SIG-M5 (cell line): ENCODE measurements around the gene COA8.

Experiments used
- DNase-seq: peaks from one replicate; lab custom pipeline; 2025; lab: John Stamatoyannopoulos, UW

The COA8 gene, protein sequence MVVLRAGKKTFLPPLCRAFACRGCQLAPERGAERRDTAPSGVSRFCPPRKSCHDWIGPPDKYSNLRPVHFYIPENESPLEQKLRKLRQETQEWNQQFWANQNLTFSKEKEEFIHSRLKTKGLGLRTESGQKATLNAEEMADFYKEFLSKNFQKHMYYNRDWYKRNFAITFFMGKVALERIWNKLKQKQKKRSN

DNA sequence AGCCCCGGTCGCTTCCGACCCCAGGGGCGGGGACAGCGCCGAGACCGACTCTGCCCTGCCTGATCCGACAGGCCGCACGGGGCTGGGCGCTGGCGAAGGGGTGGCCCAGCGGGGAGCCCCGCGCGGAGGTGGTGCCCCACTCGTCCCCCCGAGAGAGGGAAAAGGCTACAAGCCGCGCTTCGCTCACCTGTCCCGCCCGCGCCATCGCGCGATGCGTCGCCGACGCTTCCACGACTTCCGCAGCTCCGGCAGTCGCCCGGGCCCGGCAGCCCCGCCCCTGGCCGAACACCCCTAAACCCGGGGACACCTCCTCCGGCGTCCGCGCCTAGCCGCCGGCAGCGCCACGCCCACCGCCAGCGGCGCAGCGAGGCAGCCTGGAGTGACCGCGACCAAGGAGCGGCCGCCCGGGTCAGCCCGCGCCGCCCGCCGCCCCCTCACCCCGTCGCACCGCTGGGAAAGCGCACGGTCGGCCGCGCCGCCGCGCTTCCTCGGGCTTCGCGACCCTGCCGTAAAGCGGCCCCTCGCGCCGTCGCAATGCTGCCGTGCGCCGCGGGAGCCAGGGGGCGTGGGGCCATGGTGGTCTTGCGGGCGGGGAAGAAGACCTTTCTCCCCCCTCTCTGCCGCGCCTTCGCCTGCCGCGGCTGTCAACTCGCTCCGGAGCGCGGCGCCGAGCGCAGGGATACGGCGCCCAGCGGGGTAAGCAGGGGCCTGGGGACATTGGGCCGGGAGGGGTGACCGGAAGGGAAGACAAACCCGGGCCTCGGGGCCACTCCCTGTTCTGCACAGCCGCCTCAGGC lies at the start of gene COA8, which contains the start of gene BAG5:
Gene COA8 (plus strand): TSS at position 532 of the 797 bp plus-strand sequence. CDS start 42 bp downstream, at position 574.
Gene BAG5 (minus strand): TSS at position 229 of the 797 bp plus-strand sequence. CDS start 1,493 bp downstream, outside the sequence.
- no peak for DNase-seq

DNA sequence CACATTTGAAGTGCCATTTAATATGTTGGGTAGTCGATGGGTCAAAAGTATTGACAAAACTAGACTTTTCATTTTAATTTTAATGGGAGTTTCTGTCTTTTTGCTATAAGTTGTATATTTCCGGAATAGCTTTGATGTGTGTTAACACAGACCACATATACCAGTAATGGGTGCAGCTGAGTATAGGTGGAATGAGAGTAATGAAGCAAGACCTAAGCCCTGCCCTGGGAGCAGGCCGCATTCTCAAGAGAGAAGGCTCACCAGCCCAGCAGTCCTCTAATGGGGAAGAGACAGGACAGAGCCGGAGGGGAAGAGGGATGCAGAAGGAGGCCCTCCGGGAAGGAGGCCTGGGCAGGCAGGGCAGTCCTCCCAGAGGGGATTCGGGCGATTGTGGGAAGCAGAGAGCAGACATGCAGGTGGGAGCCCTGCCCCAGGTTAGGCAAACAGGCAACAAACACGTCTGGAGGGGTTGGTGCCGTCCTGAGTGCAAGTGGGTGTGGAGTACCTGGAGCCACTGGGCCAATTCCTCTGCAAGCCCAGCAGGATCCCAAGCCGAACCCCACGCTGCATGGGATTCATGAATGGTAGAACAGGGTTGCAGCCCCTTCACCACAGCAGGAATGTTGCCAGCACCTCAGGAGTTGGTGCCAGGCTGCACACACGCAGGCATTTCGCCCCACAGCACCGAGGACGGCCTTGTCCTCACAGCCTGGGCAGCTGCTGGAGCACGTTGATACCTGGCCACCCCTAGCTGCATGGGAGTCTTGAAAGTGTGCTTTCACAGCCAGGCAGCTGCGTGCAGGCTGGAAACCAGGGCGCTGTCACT lies 48.0 kb upstream of the COA8 start:
- no peak for DNase-seq

DNA sequence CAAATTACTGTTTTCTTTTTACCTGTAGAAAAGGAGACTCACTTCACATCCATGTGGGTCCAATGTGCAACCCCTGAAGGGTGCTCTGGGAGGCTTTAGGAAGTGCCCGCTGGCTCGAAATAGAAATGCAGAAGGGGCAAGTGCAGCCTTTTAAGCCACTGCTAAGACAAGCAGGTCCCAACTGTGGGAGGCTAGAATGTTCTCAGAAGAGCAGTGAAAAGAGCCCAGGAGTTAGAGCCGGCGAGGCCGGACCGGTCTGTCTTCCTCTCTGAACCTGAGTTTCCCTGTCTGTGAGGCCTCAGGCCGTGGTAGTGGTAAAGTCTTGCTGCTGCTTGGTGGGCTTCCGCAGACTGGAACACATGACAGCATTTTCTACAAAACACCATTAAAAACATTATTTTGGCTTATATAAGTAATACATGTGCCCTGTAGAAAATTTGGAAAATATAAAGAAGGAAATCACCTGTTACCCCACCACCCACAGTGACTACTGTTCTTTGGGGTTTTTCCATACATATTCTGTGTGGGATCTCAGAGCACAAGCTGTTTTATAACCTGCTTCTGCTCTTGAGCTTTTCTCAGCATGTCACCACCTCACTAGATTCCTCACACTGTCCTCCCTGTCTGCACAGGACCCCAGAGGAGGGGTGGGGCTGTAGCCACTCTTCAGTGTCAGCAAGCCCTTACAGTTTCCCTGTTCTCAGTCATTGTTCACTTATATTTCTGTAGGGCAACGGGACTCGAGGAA lies 46.2 kb upstream of the COA8 start:
- DNase-seq = no peak

DNA sequence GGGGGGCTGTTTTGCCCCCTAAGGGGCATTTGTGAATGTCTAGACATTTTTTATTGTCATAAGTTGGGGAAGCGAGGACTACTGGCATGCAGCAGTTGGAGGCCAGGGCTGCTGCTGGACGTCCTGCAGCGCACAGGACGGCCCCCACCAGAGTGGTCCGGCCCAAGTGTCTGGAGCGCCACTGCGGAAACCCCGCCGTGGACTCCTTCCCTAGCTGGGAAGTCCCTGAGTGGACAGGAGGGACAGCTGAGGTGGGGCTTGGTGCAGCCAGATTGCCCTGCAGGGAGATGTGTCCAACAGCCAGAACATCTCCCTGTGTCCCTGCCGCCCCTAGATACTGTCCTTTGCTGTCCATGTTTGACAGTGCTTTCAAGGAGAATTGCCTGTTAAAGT lies 45.6 kb upstream of the COA8 start:
- no peak for DNase-seq

DNA sequence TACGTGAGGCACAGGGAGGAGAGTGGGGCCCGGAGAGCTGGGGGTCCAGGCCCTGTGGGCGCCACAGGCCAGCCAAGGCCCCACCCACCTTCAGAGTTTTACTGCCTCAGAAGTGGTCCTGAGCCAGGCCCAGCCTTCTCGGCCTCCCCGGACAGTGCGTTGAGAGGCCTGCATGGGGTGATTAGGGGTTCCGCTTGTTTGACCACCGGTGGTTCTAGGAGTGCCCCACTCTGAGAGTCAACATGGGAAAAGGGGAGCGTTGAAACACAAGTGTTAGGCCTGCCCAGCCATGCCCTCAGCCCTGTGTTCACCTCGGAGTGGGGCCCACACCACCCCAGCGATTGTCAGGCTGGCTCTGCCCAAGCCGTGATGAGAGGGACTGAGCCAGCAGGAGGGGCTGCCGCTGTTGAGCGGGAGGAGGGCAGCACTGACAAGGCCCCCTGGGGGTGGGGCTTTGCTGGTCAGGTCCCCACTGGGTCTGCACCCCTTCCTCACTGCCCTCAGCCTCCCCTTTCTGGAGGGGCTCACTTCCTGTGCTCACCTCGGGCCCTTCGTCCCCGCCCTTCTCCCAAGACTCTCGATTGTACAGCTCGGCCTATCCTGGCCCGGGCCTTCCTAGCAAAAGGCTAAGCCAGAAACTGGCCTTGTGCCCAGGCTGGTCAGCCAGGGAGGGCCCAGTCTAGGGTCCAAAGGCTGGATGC lies 44.9 kb upstream of the COA8 start:
- DNase-seq = no peak

DNA sequence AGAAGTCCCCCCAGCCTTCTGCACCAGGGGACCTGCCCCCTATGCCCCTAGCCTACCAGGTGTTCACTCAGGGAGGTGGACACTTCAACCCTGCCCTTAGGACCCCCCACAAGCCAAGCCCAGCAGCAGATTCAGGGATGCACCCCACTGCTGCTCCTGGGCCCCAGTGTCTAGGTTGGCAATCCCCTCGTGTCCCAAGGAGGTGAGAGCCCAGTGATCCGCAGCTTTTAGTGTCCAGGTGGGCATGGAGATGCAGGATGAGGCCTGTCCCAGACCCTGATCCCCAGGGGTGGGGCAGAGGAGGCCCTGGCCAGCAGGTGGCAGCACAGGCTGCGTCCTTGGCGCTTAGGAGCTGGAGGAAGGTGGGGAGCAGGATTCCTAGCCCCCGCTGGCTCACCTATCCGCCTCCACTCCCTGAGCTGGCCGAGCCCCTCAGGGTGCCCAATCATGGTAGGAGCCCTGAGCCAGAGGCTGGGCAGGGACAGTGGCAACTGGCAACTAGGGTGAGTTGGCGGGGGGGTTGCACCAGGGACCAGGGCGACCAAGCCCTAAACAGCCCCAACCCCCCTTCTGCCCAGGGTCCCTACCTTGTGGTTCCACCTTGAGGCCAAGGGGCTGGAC lies 44.2 kb upstream of the COA8 start:
- no peak for DNase-seq

DNA sequence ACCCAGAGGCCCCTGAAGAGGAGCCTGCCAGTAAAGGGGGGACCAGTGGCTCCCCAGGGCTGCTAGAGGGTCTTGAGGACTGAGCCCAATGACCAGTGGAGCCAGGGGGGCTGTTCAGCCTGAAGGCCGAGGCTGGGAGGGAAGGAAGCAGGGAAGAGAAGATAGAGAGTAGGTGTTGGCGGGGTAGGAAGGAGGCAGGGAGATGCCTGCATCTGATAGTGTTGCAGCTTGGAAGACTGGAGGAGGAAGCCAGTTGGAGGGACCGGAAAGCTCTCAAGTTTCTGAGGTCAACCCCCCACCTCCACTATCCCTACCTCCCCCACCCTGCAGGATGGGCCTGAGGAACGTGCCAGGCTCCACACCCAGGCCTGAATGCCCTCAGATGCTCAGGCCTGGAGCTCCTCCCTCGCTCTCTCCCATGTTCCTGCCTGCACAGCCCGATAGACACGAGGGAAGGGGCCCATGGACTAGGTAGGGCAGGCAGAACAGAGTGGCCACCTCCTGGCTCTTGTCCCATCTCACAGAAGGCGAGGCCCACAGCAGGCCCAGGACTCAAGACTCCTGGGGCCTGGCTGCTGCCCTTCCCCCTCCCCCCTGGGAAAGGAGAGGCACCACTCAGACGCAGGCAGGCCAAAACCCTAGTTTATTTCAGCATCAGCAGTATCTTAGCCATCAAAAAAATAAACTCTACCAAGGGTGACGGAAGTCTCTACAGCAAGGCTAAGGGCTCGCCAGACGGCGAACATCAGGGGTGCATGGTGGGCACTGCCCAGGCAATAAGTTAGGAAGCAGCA lies 43.5 kb upstream of the COA8 start:
- DNase-seq = no peak

DNA sequence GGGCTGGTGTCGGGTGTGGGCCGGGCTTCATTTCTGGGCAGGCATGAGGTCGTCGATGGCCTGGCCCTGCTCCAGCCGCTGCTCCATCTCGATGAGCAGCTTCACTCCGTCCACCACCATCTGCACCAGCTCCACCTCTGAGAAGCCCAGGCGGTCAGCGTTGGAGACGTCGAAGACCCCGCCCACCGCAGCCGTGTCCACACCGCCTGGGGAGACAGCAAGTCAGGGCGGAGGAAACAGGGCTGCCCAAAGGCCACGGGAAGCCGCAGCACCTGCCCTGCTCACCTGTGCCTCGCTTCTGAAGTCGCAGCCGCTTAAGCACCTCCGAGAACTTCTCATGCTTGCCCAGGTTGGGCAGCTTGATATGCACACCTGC lies 42.9 kb upstream of the COA8 start:
- no peak for DNase-seq

DNA sequence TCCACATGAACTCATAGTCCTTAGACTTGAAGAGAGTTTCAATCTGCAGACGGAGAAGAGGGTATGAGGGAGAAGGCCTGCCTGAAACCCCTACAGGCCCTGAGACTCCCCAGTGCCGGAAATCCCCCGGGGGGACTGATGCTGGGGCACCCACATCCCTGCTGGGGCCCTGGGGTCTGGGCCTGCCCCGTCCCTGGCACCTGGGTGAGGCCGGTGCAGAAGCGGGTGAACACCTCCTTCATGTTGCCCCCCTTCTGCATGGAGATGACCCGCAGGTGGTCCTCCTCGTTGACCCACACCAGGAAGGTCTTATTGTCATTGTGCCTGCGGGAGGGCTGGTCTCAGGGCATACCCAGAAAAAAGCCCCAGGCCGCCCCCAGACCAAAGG lies 42.5 kb upstream of the COA8 start:
- no peak for DNase-seq

DNA sequence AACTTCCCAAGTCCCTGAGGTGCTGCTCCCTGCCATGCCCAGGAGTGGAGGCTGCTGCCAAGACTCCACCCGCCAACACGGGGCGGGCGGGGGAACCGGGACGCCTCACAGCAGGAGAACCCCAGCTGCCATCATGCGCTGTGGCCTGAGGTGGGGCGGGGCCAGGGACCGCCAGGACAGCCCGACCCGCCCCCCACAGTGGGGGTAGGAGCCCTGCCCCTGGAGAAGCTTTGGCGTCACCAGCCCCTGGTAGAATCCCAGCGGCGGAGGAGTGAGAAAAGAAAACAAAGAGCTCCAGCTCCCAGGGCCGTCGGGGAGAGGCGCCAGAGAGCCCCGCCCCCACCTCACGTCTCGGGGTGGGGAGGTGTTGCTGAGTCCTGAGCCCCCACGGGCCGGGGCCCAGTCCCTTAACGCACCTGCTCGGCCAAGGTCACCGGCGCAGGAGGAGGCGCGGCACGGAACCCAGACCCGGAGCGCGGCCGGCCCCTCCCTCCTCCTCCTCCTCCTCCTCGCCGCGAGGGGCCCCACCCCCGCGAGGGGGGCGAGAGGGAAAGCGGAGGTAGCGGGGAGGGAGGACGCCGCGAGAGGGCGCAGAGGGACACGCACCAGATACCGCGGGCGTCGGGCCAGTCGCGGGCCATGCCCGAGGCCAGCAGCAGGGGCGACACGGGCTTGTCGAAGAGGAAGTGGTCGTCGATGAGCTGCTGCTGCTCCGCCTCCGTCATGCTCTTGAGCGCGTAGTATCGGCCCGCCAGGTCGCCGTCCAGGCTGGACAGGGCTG lies 41.9 kb upstream of the COA8 start:
- peak; percentile 34 for DNase-seq

DNA sequence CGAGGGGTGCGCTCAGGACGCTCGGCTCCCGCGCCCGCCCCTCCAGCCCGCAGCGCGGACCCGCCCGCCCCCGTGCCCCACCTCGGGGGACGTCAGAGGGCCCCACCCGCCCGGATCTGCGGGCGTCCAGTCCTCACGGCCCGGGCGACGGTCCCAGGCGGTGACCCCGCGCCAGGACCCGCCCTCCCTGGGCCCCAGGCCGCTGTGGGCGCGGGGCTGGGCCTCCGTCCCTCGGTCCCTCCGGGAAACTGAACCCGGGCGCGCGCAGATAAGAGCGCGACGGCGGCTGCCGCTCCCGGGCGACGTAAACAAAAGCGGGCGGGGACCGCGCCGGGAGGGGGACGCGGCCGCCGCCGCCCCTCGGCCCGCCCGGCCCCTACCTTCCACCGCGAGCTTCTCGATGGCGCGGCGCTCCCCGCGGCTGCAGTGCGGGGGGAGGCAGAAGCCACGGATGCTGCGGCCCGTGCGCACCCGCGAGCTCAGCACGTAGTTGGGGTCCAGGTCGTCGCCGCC lies 41.3 kb upstream of the COA8 start:
- DNase-seq = no peak

DNA sequence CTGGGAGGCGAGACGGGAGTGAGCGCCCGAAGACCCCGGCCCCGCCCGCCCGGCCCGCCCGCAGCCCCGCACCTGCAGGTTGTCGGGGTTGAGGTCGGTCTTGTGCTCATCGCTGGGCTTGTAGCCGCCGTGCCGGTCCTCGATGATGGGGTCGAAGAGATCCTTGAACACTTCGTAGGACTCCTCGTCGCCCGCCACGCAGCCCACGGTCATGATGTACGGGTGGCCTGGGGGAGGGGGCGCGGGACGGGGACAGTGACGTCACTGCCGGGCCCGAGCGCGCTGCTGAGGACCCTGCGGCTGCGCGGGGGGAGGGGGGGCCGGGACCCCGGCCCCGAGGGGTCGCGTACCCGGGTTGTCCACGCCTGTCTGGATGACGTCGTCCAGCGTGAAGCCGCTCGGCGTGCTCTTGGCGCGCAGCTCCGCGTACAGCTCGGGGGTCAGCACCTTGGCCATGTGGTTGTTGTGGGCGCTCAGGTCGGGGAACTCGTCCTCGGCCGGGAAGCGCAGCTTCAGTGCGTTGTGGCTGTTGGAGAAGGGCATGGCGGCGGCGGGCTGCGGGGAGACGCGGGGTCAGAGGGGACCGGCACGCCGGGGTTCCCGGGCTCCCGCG lies 40.7 kb upstream of the COA8 start:
- no peak for DNase-seq

DNA sequence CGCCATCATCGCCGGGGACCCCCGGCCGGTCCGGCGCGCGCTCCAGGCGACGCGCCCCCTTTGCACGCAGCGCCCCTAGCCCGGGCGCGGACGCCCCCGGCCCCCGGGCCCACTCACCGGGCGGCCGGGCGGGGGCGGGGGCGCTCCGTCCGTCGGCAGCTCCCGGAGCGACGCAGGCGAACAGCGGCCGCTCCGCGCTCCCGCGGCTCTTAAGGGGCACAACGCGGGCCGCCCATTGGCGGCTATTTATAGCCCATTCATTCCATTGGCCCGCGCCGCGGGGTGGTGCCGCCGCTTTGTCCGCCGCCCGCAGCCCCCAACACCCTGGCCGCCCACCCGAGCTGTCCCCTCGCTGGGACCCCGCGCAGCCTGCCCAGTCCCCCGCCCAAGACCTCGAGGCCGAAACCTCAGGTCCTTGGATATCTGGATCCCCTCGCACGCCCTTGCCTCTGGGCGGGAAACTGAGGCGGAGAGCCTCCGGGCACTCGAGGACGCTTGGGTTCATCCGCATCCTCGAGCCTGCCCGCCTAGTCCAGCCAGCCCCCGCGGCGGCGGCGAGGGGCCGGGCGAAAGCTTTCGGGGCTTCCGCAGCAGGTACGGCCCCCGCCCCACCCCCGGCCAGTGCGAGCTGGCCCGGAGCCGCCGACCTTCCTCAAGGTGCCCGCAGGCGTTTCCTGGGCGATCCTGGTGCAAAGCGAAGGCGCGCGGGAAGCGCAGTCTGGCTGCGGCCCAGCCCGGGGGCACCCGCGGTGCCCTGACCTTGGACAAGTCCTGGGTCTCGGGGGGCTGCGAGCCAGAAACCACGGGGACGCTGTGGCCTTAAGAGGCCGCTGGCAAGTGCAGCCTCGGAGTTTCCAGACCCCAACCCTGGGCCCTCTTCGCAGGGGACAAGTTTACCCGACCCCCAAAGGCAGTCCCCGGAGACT lies 39.8 kb upstream of the COA8 start, which contains the start of gene CKB:
Gene CKB (minus strand): TSS at position 182 of the 926 bp plus-strand sequence. CDS start 337 bp downstream, outside the sequence.
- no peak for DNase-seq

DNA sequence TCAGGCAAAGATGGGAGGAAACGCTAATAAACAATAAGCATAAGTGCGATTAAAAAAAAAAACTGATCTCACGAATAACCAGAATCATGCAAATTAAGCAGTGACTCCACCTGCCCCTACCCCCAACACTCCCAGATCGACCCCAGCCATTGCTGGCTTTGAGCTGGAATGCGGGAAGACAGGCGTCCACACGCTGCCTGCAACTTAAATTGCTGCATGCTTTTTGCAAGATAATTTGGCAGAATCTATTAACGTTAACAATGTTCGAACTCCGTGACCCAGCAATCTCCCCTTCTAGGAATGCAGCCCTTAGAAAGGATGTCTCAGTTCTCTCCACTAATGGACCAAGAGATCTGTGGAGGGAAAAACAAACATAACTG lies 39.2 kb upstream of the COA8 start:
- DNase-seq = no peak

DNA sequence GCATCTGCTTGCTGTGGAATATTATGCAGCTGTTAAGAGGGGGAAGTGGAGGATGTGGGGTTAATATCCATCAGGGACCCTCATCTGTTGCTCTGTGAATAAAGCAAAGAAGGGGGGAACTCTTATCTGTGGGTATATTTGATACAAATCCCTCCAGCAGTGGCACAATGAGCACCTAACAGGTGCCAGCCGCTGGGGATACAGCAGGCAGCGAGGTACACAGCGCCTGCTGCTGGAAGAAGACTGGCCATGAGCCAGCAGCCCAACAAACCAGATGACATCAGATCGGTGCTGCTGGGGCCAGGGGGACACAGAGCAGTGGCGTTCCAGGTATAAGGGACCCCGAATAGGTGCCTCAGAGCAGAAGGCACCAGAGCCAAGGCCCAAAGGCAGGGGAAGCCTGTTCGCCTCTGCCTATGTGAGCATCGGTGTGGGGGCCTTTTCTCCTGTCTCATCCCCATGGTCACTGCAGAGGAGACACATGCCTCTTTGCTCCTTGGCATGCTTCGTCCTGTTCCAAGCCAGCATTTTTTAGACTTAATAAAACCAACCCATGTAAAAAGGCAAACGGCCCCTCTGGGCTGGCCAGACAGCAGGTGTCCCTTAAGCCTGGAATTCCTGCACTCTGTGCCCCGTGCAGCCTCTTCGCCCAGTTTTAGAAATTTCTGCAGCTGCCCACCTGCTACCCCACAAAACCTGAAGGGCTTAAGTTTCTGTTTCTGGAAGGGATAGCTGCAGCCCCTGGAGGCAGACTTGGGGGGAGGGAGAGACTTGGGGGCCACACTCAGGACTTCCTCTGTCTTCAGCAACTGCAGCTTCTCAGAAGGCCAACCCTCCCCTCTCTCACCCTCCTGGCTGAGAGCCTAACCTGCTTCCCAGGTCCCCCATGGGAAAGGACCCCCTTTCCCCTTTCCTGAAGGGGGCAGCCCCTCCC lies 38.5 kb upstream of the COA8 start:
- DNase-seq = no peak
